Mesendoderm (in vitro differentiated cells): ENCODE results near the gene REXO4.

Experiments used
- DNase-seq: peaks from one replicate; pipeline ENCODE4 v3.0.0; 2013
- H2AK5ac ChIP-seq: 2 replicates; pipeline ENCODE4 v1.6.1; 2013; ENCODE audit warnings: low read length, inconsistent platforms
- H2BK120ac ChIP-seq: 2 replicates; pipeline ENCODE4 v1.6.1; 2013; ENCODE audit warnings: low read depth, mild to moderate bottlenecking, low read length, moderate library complexity, mixed read lengths
- H2BK15ac ChIP-seq: replicated peaks from 2 replicates; pipeline ENCODE4 v1.6.1; 2013; ENCODE audit warnings: low read depth, mild to moderate bottlenecking, moderate library complexity
- H2BK5ac ChIP-seq: 2 replicates; pipeline ENCODE4 v1.6.1; 2013; ENCODE audit warnings: low read length, inconsistent platforms
- H3K18ac ChIP-seq: 2 replicates; pipeline ENCODE4 v1.6.1; 2013; ENCODE audit warnings: mild to moderate bottlenecking, low read length, mixed read lengths
- H3K23ac ChIP-seq: one replicate; pipeline ENCODE4 v1.6.1; 2013; ENCODE audit warnings: low read length
- H3K27ac ChIP-seq: 2 replicates; pipeline ENCODE4 v1.5.1; 2013; ENCODE audit warnings: low read depth, mild to moderate bottlenecking, inconsistent platforms, low read length, moderate library complexity
- H3K27me3 ChIP-seq: 2 replicates; pipeline ENCODE4 v1.6.1; 2013; ENCODE audit warnings: low read length, control low read depth, mild to moderate bottlenecking, inconsistent platforms; ENCODE audit not compliant: insufficient read depth, poor library complexity
- H3K36me3 ChIP-seq: 2 replicates; pipeline ENCODE4 v1.6.1; 2013; ENCODE audit warnings: low read length, inconsistent platforms; ENCODE audit not compliant: control insufficient read depth, insufficient read depth
- H3K4ac ChIP-seq: one replicate; pipeline ENCODE4 v1.6.1; 2013; ENCODE audit warnings: low read depth, mild to moderate bottlenecking, low read length, moderate library complexity
- H3K4me1 ChIP-seq: 2 replicates; pipeline ENCODE4 v1.6.1; 2013; ENCODE audit warnings: low read depth, low read length, inconsistent platforms; ENCODE audit not compliant: control insufficient read depth
- H3K4me2 ChIP-seq: 2 replicates; pipeline ENCODE4 v1.6.1; 2013; ENCODE audit warnings: low read length
- H3K4me3 ChIP-seq: 2 replicates; pipeline ENCODE4 v1.5.1; 2013; ENCODE audit warnings: mild to moderate bottlenecking, low read length
- H3K56ac ChIP-seq: one replicate; pipeline ENCODE4 v1.6.1; 2013; ENCODE audit warnings: low read length
- H3K79me1 ChIP-seq: 2 replicates; pipeline ENCODE4 v1.6.1; 2013; ENCODE audit warnings: low read length, inconsistent platforms
- H3K79me2 ChIP-seq: 2 replicates; pipeline ENCODE4 v1.6.1; 2013; ENCODE audit warnings: mild to moderate bottlenecking, low read length; ENCODE audit not compliant: control insufficient read depth, insufficient read depth
- H3K9ac ChIP-seq: 2 replicates; pipeline ENCODE4 v1.6.1; 2013; ENCODE audit warnings: low read length, inconsistent platforms
- H4K5ac ChIP-seq: one replicate; pipeline ENCODE4 v1.6.1; 2013; ENCODE audit warnings: low read length
- H4K8ac ChIP-seq: one replicate; pipeline ENCODE4 v1.6.1; 2013; ENCODE audit warnings: low read depth, mild to moderate bottlenecking, control low read depth, low read length, moderate library complexity
- WGBS: extraction: QIAGEN DNeasy Blood & Tissue Kit; methylation state at CpG from one replicate; pipeline ENCODE4 v1.1.7; 2013; ENCODE audit warnings: low lambda C conversion rate, missing lambda C conversion rate; ENCODE audit not compliant: insufficient coverage; ENCODE audit errors: extremely low coverage; 5-methylcytosine and 5-hydroxymethylcytosine counted together

Gene REXO4

DNA sequence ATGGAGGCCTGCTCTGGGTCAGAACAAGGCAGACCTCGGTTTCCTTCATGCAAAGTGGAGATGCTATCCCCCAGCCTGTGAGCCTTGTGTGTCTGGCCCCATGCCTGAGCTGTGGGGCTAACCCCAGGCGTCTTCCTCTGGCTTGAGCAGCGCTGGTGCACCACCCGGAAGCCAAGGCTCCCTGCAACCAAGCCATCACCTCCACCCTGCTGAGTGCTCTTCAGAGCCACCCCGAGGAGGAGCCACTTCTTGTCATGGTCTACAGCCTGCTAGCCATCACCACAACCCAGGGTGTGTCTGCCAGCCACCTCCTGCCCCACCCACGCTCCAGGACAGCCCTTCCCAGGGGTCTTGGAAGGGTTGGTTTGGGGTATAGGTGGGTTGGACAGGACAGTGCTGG is 16.2 kb downstream of the REXO4 start:
- H2BK5ac ChIP-seq = no peak overlapping the region
- H2BK15ac ChIP-seq = no peak overlapping the region
- DNase-seq = no peak
- H3K4me3 ChIP-seq = no peak overlapping the region
- no peaks in the 10 kb centered on the region for H3K79me1 ChIP-seq
- H3K18ac ChIP-seq = no peak overlapping the region
- no peaks in the 10 kb centered on the region for H3K4me1 ChIP-seq
- peaks cover 5% of the 10 kb centered on the region for H3K36me3 ChIP-seq
- H2BK120ac ChIP-seq = no peak overlapping the region
- no peak overlapping the region for H3K4ac ChIP-seq
- WGBS = no CpG with 5 or more reads among the region's 6 CpGs
- no peak overlapping the region for H3K56ac ChIP-seq
- H2AK5ac ChIP-seq = no peak overlapping the region
- no peak overlapping the region for H3K9ac ChIP-seq
- H4K8ac ChIP-seq = no peak overlapping the region
- H4K5ac ChIP-seq = no peak overlapping the region
- no peak overlapping the region for H3K27ac ChIP-seq
- no peaks in the 10 kb centered on the region for H3K79me2 ChIP-seq
- H3K27me3 ChIP-seq = no peaks in the 10 kb centered on the region
- H3K4me2 ChIP-seq = no peak overlapping the region
- no peak overlapping the region for H3K23ac ChIP-seq

DNA sequence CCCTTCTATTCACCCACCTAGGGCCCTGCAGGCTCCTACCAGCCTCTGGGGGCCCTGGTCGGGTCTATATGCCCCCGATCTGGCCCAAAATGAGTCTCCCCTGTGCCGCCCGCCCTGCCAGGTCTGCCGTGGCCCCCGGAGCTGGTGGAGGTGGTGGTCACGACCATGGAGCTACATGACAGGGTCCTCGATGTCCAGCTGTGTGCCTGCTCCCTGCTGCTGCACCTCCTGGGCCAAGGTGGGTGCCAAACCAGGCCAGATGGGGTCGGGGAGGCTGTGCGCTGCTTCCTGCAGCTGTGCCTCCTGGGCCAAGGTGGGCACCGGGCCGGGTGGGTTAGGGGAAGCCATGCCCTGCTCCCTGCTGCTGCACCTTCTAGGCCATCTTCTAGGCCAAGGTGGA is 17.5 kb downstream of the REXO4 start:
- no peaks in the 10 kb centered on the region for H3K79me2 ChIP-seq
- H3K27me3 ChIP-seq = no peaks in the 10 kb centered on the region
- DNase-seq = no peak
- no peak overlapping the region for H3K56ac ChIP-seq
- H4K8ac ChIP-seq = no peak overlapping the region
- peaks cover 2% of the 10 kb centered on the region for H3K36me3 ChIP-seq
- no CpG with 5 or more reads among the region's 12 CpGs for WGBS
- H4K5ac ChIP-seq = no peak overlapping the region
- no peak overlapping the region for H3K4ac ChIP-seq
- H3K79me1 ChIP-seq = no peaks in the 10 kb centered on the region
- H2BK120ac ChIP-seq = no peak overlapping the region
- H3K18ac ChIP-seq = no peak overlapping the region
- no peak overlapping the region for H2BK15ac ChIP-seq
- H3K4me3 ChIP-seq = no peak overlapping the region
- H2AK5ac ChIP-seq = no peak overlapping the region
- no peaks in the 10 kb centered on the region for H3K4me1 ChIP-seq
- no peak overlapping the region for H3K9ac ChIP-seq
- H3K23ac ChIP-seq = no peak overlapping the region
- no peak overlapping the region for H3K4me2 ChIP-seq
- no peak overlapping the region for H3K27ac ChIP-seq
- no peak overlapping the region for H2BK5ac ChIP-seq

DNA sequence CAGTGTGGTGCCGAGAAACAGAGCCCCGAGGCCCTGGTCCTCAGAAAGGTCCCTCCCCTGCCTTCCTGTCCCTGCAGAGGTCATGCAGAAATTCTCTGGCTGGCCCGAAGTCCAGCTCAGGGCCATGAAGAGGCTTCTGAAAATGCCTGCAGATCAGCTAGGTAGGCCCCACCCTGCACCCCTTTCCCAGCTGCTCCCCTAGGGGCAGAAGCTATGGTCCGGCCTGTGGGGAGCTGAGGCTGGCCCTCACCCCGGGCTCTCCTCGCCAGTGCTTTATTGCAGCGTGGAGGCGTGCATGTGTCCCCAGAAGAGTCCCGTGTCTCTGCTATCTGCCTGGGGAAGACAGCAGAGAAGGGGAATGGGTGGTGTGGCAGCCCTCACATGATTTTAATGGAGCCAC is 19.9 kb downstream of the REXO4 start:
- Histone ChIP-seq H3K27me3 (no peaks in the 10 kb centered on the region), H4K5ac (no peak overlapping the region), H2BK5ac (no peak overlapping the region), H4K8ac (no peak overlapping the region), H3K4ac (no peak overlapping the region), H3K23ac (no peak overlapping the region), H3K56ac (no peak overlapping the region), H2BK15ac (no peak overlapping the region), H2AK5ac (no peak overlapping the region), H2BK120ac (no peak overlapping the region), H3K4me3 (no peak overlapping the region), H3K9ac (no peak overlapping the region), H3K36me3 (no peaks in the 10 kb centered on the region), H3K79me1 (no peaks in the 10 kb centered on the region), H3K79me2 (no peaks in the 10 kb centered on the region), H3K4me2 (no peak overlapping the region), H3K18ac (no peak overlapping the region), H3K4me1 (no peaks in the 10 kb centered on the region), H3K27ac (no peak overlapping the region)
- DNase-seq = no peak
- no CpG with 5 or more reads among the region's 9 CpGs for WGBS

DNA sequence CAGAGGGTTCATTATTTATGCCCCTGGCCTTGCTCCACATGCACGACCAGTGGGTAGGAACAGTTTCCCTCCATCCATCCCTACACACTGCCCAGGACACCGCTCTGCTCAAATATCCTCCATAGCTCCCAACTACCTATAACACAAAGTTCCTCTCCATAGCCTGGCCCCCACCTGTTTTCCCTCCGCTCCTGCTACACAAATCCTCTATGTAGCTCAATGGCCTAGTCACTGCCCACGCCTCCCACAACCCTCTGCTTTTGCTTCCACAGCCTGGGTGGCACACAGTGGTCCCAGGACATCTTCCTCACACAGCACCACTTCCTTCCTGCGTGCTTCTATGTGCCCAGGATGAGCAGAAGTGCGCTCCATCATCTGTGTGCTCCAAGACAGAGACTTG is 20.4 kb downstream of the REXO4 start:
- no peak overlapping the region for H3K23ac ChIP-seq
- no peak overlapping the region for H3K18ac ChIP-seq
- H3K79me2 ChIP-seq = no peaks in the 10 kb centered on the region
- H3K56ac ChIP-seq = no peak overlapping the region
- DNase-seq = no peak
- no peak overlapping the region for H4K5ac ChIP-seq
- no peak overlapping the region for H3K4ac ChIP-seq
- H2BK120ac ChIP-seq = no peak overlapping the region
- no peak overlapping the region for H3K9ac ChIP-seq
- H2BK5ac ChIP-seq = no peak overlapping the region
- no peaks in the 10 kb centered on the region for H3K27me3 ChIP-seq
- no peaks in the 10 kb centered on the region for H3K79me1 ChIP-seq
- H3K4me3 ChIP-seq = no peak overlapping the region
- no peak overlapping the region for H4K8ac ChIP-seq
- H3K4me2 ChIP-seq = no peak overlapping the region
- no peaks in the 10 kb centered on the region for H3K4me1 ChIP-seq
- WGBS = no CpG with 5 or more reads among the region's 6 CpGs
- no peaks in the 10 kb centered on the region for H3K36me3 ChIP-seq
- no peak overlapping the region for H3K27ac ChIP-seq
- H2BK15ac ChIP-seq = no peak overlapping the region
- no peak overlapping the region for H2AK5ac ChIP-seq

DNA sequence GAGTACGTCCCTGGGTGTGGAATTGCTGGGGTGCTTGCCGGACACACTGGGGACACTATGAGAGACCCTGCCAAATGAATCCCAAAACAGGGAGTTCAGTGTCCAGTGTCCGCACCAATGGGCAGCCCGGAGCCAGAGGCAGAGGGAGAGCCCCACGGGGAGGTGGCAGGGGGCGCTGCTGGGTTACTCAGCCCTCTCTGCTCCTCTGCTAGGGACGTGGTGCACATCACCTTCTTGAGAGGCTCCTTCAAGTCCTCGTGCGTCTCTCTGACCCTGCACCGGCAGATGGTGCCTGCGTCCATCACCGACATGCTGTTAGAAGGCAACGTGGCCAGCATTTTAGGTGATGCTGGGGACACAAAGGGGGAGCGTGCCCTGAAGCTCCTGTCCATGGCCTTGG is 20.9 kb downstream of the REXO4 start:
- no peak overlapping the region for H3K4me3 ChIP-seq
- DNase-seq = peak; percentile 69
- no peaks in the 10 kb centered on the region for H3K36me3 ChIP-seq
- no peaks in the 10 kb centered on the region for H3K79me1 ChIP-seq
- H4K8ac ChIP-seq = no peak overlapping the region
- H2BK5ac ChIP-seq = no peak overlapping the region
- H3K4ac ChIP-seq = no peak overlapping the region
- no peak overlapping the region for H2BK120ac ChIP-seq
- H3K23ac ChIP-seq = no peak overlapping the region
- H3K4me2 ChIP-seq = no peak overlapping the region
- no peak overlapping the region for H4K5ac ChIP-seq
- no peaks in the 10 kb centered on the region for H3K27me3 ChIP-seq
- H3K56ac ChIP-seq = no peak overlapping the region
- no peak overlapping the region for H3K27ac ChIP-seq
- no peak overlapping the region for H2AK5ac ChIP-seq
- no peaks in the 10 kb centered on the region for H3K79me2 ChIP-seq
- no peak overlapping the region for H3K18ac ChIP-seq
- WGBS = no CpG with 5 or more reads among the region's 14 CpGs
- no peak overlapping the region for H3K9ac ChIP-seq
- H3K4me1 ChIP-seq = no peaks in the 10 kb centered on the region
- H2BK15ac ChIP-seq = no peak overlapping the region

DNA sequence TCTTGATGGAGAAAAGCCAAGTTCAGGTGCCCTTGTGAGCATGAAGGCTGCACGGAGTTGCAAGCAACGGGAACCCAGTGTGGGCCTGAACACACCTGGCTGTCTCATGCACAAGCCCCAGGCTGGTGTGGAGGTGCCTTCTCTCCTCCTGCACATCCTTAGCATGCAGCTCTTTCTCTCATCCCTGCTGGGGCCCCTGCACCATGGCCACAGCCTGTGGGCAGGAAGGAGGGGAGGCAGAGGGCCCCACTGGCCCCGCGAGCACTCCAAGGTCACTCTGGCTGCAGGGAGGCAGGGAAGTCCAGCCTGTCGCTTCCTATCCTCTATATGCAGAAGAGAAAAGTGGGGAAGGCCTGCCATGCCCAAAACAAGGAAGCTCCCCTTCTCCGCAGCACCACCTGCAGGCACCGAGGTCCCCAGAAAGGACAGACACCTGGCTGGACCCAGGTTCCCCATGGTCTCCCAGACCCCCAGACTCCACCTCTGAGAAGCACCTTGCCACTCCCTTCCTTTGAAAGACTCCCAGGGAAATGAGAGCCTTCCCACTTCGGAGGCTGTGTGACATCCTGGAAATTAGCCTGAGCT is 23.0 kb downstream of the REXO4 start:
- no peaks in the 10 kb centered on the region for H3K27me3 ChIP-seq
- no peak for DNase-seq

More for the DNA sequence above, 23.0 kb downstream of the REXO4 start:
- Histone ChIP-seq H4K5ac (no peak overlapping the region), H3K4ac (no peak overlapping the region), H3K9ac (no peak overlapping the region), H3K4me3 (no peak overlapping the region), H2AK5ac (no peak overlapping the region), H3K23ac (no peak overlapping the region), H3K56ac (no peak overlapping the region), H4K8ac (no peak overlapping the region), H3K79me1 (no peaks in the 10 kb centered on the region), H3K4me2 (no peak overlapping the region), H2BK15ac (no peak overlapping the region), H3K36me3 (no peaks in the 10 kb centered on the region), H3K4me1 (no peaks in the 10 kb centered on the region), H2BK5ac (no peak overlapping the region), H2BK120ac (no peak overlapping the region), H3K18ac (no peak overlapping the region), H3K27ac (no peak overlapping the region), H3K79me2 (no peaks in the 10 kb centered on the region)
- WGBS = no CpG with 5 or more reads among the region's 8 CpGs
